NCI-H748 (cell line): ENCODE data around the gene NEK1.
"Not testable (repeated sequence)": the region's sequence is repeated elsewhere in the genome, so short reads cannot be mapped to it uniquely, and the experiment has no call there.

Source experiments
- DNase-seq: peaks from one replicate; lab custom pipeline; 2025; ENCODE audit not compliant: unreplicated experiment; lab: John Stamatoyannopoulos, UW

Gene NEK1

DNA sequence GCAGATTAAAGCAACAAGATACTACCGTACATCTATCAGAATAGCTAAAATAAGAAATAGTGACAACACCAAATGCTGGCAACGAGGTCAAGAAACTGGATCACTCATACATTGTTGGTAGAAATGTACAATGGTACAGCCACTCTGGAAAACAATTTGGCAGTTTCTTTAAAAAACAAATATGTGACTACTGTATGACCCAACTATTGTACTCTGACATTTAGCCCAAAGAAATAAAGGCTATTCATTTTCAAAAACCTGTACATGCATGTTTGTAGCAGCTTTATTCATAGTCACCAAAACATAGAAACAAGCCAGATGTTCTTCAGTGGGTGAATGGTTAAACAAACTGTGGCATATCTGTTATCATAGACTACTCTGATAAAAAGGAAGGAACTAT, 16.2 kb upstream of the NEK1 start:
- DNase-seq, result no peak

DNA sequence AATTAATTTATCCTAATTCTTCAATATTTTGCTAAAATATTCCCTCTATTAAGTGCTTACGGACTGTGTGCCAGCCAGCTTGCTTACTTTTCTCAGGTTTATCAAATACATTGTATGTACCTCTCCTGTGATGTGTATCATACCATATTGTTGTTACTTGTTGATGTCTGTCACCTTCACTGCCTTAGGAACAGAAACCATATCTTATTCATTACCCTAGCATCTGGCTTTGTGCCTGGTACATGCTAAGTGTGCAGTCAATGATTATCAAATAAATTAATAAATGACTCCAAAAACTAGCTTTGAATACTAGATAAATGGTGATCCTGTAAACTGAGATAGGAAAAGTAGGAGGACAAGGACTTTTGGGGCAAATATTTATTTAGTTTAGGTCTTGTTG, 14.9 kb upstream of the NEK1 start:
- DNase-seq, result no peak

DNA sequence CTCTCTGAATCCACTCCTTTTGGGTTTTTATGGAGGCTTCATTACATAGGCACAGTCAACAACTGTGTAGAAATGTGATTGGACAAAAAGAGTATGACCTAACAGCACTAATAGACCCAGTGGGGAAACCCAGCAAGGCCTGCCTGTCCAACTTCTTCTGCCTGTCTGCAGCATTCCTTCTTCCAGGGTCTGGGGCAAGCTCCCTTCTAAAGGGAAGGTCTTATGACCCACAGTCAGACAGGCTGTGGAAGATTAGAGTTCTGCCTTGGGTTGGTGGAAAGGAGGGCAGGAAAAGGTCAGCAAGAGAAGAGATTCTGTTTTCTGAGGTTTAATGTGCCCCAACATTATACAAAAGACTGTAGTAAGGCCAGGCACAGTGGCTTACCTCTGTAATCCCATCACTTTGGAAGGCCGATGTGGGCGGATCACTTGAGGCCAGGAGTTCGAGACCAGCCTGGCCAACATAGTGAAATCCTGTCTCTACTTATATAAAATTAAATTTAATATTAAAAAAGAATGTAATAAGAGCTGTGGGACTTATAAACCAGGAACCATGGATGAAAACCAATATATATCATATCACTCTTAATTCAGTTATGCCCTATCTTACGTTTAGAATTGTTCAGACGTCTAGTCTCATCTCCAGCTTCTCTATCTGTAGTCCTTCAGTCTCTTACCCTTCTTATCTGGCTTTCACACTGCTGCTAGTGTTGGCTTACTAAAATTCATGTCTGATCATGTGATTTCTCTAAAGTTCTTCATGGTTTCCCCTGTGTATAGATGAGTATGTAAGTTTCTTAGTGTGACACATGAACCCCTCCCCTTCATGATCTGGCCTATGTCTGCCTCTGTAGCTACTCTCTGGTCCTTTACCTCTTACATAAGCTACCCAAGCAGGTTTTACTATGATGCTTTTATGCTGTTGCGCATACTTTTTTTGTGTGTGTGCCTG, 14.2 kb upstream of the NEK1 start:
- DNase-seq, result no peak

- DNase-seq, result no peak
These were observed 13.5 kb upstream of the NEK1 start for GRCh38 chr4:169625886-169626285.

- DNase-seq, result not testable (repeated sequence)
These were observed 11.6 kb upstream of the NEK1 start for GRCh38 chr4:169624012-169624411.

- DNase-seq, result no peak
These were observed 10.2 kb upstream of the NEK1 start for GRCh38 chr4:169622566-169622965.

GRCh38 chr4:169621731-169622492, 9.5 kb upstream of the NEK1 start:
- DNase-seq, result peak; percentile 42

- DNase-seq, result peak; percentile 54
These were observed 8.5 kb upstream of the NEK1 start for GRCh38 chr4:169620880-169621248.

DNA sequence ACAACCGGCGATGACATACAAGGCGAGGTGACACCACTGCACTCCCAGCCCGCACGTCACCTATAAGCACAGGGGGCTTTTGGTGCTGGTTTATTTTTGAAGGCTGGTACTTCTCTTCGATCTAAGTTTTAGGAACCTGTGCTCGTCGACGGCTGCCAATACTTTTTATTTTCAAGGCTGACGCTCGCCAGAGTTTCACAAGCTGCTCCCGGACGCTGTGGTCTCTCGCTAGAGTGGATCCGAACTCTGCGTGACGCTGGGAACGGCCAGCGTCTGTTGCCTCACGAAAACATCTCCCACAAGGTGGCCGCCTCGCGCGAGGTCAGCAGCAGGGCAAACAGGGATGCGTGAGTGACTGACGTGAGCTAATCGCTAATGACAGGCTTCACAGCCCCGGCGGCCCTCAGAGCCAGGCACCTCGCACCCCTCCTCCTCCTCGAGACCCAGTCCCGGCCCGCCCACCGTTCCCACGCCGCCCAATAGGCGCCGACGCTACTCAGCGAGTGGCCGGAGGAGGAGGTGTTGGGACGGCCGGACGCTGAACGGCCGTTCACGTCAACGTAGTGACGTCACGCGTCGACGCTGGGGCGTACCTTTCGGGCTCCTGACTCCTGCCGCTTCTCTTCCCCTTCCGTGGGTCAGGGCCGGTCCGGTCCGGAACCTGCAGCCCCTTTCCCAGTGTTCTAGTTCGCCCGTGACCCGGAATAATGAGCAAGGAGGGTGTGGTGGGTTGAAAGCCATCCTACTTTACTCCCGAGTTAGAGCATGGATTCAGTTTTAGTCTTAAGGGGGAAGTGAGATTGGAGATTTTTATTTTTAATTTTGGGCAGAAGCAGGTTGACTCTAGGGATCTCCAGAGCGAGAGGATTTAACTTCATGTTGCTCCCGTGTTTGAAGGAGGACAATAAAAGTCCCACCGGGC, 7.8 kb upstream of the NEK1 start, which contains the start of gene CLCN3:
Gene CLCN3 (plus strand): TSS at position 621 of the 922 bp plus-strand sequence. CDS start 15,351 bp downstream, outside the sequence.
- DNase-seq, result peak; percentile 96

- peak; percentile 69 for DNase-seq
These were observed 7.2 kb upstream of the NEK1 start for GRCh38 chr4:169619518-169619957.

DNA sequence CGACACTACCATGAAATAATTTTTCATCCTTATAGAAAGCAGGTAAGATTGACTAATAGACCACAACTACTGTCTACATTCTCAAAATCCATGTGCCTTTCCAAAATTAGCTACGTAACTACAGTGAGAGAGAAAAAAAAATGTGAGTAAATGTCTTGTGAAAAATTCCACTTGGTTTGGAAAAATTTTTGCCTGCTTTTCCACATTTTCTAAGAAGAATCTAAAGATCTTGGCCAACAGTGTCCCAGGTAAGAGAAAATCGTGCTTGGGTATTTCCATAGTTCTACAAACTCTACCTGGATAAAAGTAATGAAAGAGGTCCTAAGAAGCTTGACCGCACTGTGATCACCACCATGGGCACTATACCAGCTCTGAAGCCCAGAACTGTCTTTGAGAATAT, 6.6 kb upstream of the NEK1 start:
- DNase-seq, result no peak

DNA sequence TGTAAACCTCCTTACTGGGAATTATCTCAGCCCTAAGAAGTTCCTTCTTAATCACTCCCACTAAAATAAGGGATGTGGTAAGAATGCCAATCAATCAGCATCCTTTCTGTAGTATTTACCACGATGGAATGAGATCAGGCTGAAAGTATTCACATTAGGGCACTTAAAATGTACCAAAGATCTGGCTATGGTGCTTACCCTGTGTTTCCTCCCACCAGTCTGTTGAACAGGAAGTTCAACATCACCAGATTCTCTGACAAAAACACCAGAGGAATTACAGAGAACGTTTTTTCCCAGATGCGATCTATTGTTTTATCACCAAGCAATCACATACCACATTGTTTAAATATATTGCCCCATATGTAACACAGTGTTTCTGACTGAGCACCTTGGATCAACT, 5.9 kb upstream of the NEK1 start:
- DNase-seq, result no peak

DNA sequence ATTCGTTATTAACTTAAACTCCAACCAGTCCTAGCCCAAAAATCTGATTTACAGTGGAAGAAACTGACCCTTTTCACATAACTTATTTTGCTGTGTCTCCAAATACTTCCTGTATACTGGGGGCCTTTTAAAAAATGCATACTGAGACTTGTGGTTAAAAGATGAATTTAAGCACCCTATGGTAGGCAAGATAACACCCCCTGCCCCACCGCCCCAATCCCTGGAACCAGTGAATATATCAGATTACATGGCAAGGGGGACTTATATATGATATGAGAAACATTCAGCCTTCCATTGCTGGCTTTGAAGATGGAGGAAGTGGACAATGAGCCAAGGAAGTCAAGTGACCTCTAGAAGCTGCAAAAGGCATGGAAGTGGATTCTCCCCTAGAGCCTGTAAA, 4.9 kb upstream of the NEK1 start:
- no peak for DNase-seq

GRCh38 chr4:169616846-169617245, 4.5 kb upstream of the NEK1 start:
- DNase-seq, result no peak

DNA sequence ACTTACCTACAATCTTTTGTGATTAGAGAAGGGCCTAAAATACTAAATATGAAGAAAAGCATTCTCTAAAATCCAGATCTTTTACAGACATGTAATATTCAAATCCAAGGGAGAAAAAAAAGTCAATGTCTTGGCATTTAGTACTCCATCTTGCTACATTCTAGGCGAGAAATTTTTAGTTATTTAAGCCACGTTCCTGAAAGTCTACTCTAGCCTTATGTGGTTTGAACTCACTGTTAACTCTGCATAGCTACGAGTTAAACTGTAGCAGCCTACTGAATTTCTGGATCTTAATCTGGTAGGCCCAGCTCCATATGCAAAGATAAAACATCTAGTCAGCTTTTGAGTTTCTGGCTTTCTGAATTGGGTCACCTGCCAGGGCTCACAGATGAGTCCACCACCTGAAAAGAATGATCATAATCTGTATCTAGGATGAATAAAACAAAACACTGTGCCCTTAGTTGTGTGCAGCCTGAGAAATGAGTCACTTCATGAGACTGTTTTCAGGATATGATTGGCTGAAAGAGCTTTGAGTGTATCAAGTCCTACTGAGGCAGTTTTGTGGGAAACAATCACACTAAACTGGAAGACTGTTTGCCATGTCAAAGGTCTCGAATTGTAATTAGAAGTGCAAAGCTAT, 3.2 kb upstream of the NEK1 start:
- DNase-seq, result no peak

GRCh38 chr4:169612871-169613859, 782 bp upstream of the NEK1 start:
- DNase-seq, result peak; percentile 83

DNA sequence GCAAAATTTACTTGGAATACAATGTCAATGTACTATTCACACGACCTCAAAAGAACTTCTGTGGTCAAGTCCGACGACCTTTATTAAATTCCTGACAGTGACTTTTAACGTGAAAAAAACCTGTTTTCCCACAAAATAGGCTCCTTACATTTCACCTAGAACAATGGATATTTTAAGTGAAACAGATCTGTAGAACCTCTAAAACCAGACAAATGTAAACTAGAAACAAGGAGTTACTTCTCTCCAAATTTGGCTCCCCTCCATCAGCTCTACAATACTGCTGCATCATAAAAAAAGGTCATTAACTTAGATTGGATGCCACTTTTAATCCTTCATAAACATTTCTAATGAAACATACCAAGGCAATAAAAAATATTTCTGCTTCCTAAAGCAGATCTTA, 1.2 kb downstream of the NEK1 start:
- no peak for DNase-seq

GRCh38 chr4:169604903-169605331, 7.5 kb downstream of the NEK1 start:
- no peak for DNase-seq
